ENCODE measurements around the gene ATXN1. TPM values are rescaled to one million over a fixed set of nuclear protein-coding genes. Genes with fewer than 3 reads are reported as not detected.

Gene ATXN1
- total RNA-seq, 1 experiment from 2014 or later = 27.0 TPM

GRCh38 chr6:16419636-16420336, 341.5 kb downstream of the ATXN1 start:
- ATAC-seq = no peak
- CTCF ChIA-PET = no interaction called here

GRCh38 chr6:16418151-16418550, 343.1 kb downstream of the ATXN1 start:
- ATAC-seq (no peak), DNase-seq (no peak)
- ChIA-PET CTCF (no interaction called here), POLR2A (ENCODE audit: unreplicated experiment) (no interaction called here)
- H3K4me1 ChIP-seq (ENCODE audit: insufficient read depth, low read length) = peaks cover 14% of the 10 kb centered on the region
- no peak overlapping the region for H3K27ac ChIP-seq (ENCODE audit: low read length)
- no peaks in the 10 kb centered on the region for H4K20me1 ChIP-seq (ENCODE audit: low read length)
- no peak overlapping the region for H2AFZ ChIP-seq (ENCODE audit: low read length)
- TF ChIP-seq EZH2phosphoT487 (IDR thresholded peaks at IDR 0.05; ENCODE audit: borderline replicate concordance, low read length) (no peak), CTCF (conservative IDR thresholded peaks at IDR 0.05; ENCODE audit: low read depth, low read length) (no peak), EZH2 (IDR thresholded peaks at IDR 0.05; ENCODE audit: low read length, unreplicated experiment) (no peak)
- no peak overlapping the region for H3K4me3 ChIP-seq (ENCODE audit: low read length)
- no peaks in the 10 kb centered on the region for H3K36me3 ChIP-seq (ENCODE audit: low read depth, low read length)
- intact Hi-C loops (cut with micrococcal nuclease) = no loop called here
- no peaks in the 10 kb centered on the region for H3K27me3 ChIP-seq (ENCODE audit: low read length)
- BruUV-seq (replicated peaks) = no TSS peak
- no peak overlapping the region for H3K9ac ChIP-seq (ENCODE audit: low read length)
- H3K9me2 ChIP-seq (replicated peaks; ENCODE audit: low read length) = no peaks in the 10 kb centered on the region
- H3F3A ChIP-seq (ENCODE audit: low read length, unreplicated experiment) = no peaks in the 10 kb centered on the region
- no peak overlapping the region for H3K4me2 ChIP-seq (ENCODE audit: low read length)
- H3K79me2 ChIP-seq (ENCODE audit: low read length) = no peaks in the 10 kb centered on the region
- no peaks in the 10 kb centered on the region for H3K9me3 ChIP-seq (ENCODE audit: low read length)

More at GRCh38 chr6:16419636-16420336, 341.5 kb downstream of the ATXN1 start:
- POLR2A ChIA-PET (ENCODE audit: unreplicated experiment) = no interaction called here
- Histone ChIP-seq H3K9ac (ENCODE audit: low read length) (no peak overlapping the region), H3K9me3 (ENCODE audit: low read length) (no peaks in the 10 kb centered on the region), H4K20me1 (ENCODE audit: low read length) (no peaks in the 10 kb centered on the region), H3K36me3 (ENCODE audit: low read depth, low read length) (no peaks in the 10 kb centered on the region), H3K9me2 (replicated peaks; ENCODE audit: low read length) (no peaks in the 10 kb centered on the region), H3K4me1 (ENCODE audit: insufficient read depth, low read length) (peaks cover 14% of the 10 kb centered on the region), H3K27ac (ENCODE audit: low read length) (no peak overlapping the region), H3K27me3 (ENCODE audit: low read length) (no peaks in the 10 kb centered on the region), H3K79me2 (ENCODE audit: low read length) (no peaks in the 10 kb centered on the region), H2AFZ (ENCODE audit: low read length) (no peak overlapping the region), H3K4me3 (ENCODE audit: low read length) (no peak overlapping the region), H3F3A (ENCODE audit: low read length, unreplicated experiment) (no peaks in the 10 kb centered on the region), H3K4me2 (ENCODE audit: low read length) (no peak overlapping the region)
- no TSS peak for BruUV-seq (replicated peaks)
- no peak for DNase-seq
- intact Hi-C loops (cut with micrococcal nuclease) = loop anchor here (5.0 kb wide), 1 partner anchor 293 kb away; no protein-coding TSS in a partner anchor
- TF ChIP-seq EZH2phosphoT487 (IDR thresholded peaks at IDR 0.05; ENCODE audit: borderline replicate concordance, low read length) (no peak), EZH2 (IDR thresholded peaks at IDR 0.05; ENCODE audit: low read length, unreplicated experiment) (no peak), CTCF (conservative IDR thresholded peaks at IDR 0.05; ENCODE audit: low read depth, low read length) (no peak)

GRCh38 chr6:16415677-16416076, 345.6 kb downstream of the ATXN1 start:
- Histone ChIP-seq H3K27me3 (ENCODE audit: low read length) (no peaks in the 10 kb centered on the region), H3K36me3 (ENCODE audit: low read depth, low read length) (no peaks in the 10 kb centered on the region), H3K4me1 (ENCODE audit: insufficient read depth, low read length) (peaks cover 7% of the 10 kb centered on the region), H3F3A (ENCODE audit: low read length, unreplicated experiment) (no peaks in the 10 kb centered on the region), H3K4me2 (ENCODE audit: low read length) (no peak overlapping the region), H3K9ac (ENCODE audit: low read length) (no peak overlapping the region), H3K9me2 (replicated peaks; ENCODE audit: low read length) (no peaks in the 10 kb centered on the region), H2AFZ (ENCODE audit: low read length) (no peak overlapping the region), H3K9me3 (ENCODE audit: low read length) (no peaks in the 10 kb centered on the region), H3K4me3 (ENCODE audit: low read length) (no peak overlapping the region), H4K20me1 (ENCODE audit: low read length) (no peaks in the 10 kb centered on the region), H3K27ac (ENCODE audit: low read length) (no peak overlapping the region), H3K79me2 (ENCODE audit: low read length) (no peaks in the 10 kb centered on the region)
- TF ChIP-seq EZH2 (IDR thresholded peaks at IDR 0.05; ENCODE audit: low read length, unreplicated experiment) (no peak), EZH2phosphoT487 (IDR thresholded peaks at IDR 0.05; ENCODE audit: borderline replicate concordance, low read length) (no peak), CTCF (conservative IDR thresholded peaks at IDR 0.05; ENCODE audit: low read depth, low read length) (no peak)
- no TSS peak for BruUV-seq (replicated peaks)
- POLR2A ChIA-PET (ENCODE audit: unreplicated experiment) = no interaction called here
- CTCF ChIA-PET = no interaction called here
- no peak for DNase-seq
- no peak for ATAC-seq
- intact Hi-C loops (cut with micrococcal nuclease) = no loop called here

Measured in PC-3 (cell line).